Activated naive CD8-positive, alpha-beta T cell treated with anti-CD3 and anti-CD28 coated beads for 36 hours (primary cell): ENCODE data around the gene ANK2. TPM values are rescaled to one million over a fixed set of nuclear protein-coding genes. Genes with fewer than 3 reads are reported as not detected.
"Not testable (repeated sequence)": the region's sequence is repeated elsewhere in the genome, so short reads cannot be mapped to it uniquely, and the experiment has no call there.

Experiments used
- DNase-seq: peaks from one replicate; pipeline ENCODE4 v3.0.0; 2021
- H3K27ac Mint-ChIP-seq: one replicate; pipeline ENCODE4 v1.8.0; 2022; ENCODE audit warnings: mild to moderate bottlenecking, moderate library complexity, mixed read lengths
- H3K27me3 Mint-ChIP-seq: one replicate; pipeline ENCODE4 v1.8.0; 2022; ENCODE audit warnings: mild to moderate bottlenecking, mixed read lengths
- H3K36me3 Mint-ChIP-seq: one replicate; pipeline ENCODE4 v1.8.0; 2021; ENCODE audit warnings: mild to moderate bottlenecking, mixed read lengths
- H3K4me1 Mint-ChIP-seq: one replicate; pipeline ENCODE4 v1.8.0; 2021; ENCODE audit warnings: mixed read lengths
- H3K4me3 Mint-ChIP-seq: one replicate; pipeline ENCODE4 v1.8.0; 2022; ENCODE audit warnings: mild to moderate bottlenecking, moderate library complexity, mixed read lengths
- H3K9me3 Mint-ChIP-seq: one replicate; pipeline ENCODE4 v1.8.0; 2022; ENCODE audit warnings: mixed read lengths
- total RNA-seq, 2 experiments: library from RNA; stranded (reverse); gene quantifications; one replicate each; pipeline ENCODE4 v1.2.3, GENCODE V29; 2021

Gene ANK2
- total RNA-seq, 2 experiments from 2014 or later, result 1.9 to 2.0 TPM

DNA sequence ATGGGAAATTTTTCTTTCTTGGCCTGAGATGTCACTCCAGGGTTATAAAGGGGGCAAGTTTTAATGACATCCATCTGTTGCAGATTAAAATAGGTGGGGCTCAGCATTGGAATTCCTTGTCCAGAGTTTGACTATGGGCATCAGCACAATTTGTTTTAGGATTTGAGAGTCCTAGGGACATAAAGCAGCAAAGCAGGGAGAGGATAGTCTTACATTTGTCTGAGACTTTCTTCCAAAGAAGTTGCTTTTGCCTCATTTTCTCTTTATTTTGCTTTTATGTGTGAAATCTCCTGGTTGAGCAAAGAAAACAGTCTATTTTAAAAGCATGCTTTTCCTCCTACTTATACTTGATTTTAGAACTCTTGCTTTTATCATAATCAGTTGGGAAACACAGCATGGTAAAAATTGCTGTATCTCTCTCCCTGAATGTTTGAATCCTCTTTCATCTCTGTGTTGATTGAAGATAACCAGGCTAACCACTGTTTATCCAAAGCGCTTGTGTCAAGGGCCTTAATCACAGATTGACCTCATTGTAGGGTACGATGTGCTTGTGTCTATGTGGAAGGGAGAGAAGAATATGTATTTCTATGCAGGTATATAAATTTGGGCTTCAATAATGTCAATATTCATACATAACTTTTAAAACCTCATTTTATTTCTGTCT is 121.5 kb downstream of the ANK2 start:
- H3K27me3 Mint-ChIP-seq, result peaks cover 6% of the 10 kb centered on the region
- no peak for DNase-seq
- no peak overlapping the region for H3K27ac Mint-ChIP-seq
- no peaks in the 10 kb centered on the region for H3K9me3 Mint-ChIP-seq
- H3K36me3 Mint-ChIP-seq, result no peaks in the 10 kb centered on the region
- no peaks in the 10 kb centered on the region for H3K4me1 Mint-ChIP-seq
- H3K4me3 Mint-ChIP-seq, result no peak overlapping the region

DNA sequence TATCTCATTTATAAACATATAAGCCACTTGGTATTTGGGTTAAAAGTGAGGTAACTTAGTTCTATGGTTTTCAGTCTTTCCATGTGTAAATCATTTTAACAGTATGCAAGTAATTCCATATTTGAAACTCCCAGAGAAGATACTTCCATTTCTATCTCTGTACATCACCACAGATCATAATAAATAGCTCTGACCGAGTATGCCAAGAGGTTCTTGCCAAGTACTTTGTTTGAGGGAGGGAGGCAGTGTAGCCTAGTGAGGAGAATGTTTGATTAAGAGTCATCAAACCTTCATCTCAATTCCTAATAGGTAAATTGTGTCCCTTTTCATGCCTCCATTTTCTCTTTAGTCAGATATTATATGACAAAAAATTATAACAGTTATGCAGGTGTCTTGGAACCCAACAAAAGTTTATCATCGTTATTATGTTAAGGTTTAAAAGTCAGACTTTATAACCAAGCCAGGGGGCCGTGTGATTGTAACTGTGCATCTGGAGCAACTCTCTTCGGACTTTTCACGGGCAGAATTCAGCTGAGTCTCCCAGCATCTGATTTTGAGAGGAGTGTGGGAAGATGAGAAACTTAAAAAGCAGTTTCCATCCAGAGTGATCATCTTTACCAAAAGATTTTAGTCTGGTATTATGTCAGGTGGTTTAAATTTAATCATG is 123.8 kb downstream of the ANK2 start:
- Mint-ChIP-seq H3K27ac (no peak overlapping the region), H3K4me3 (no peak overlapping the region), H3K36me3 (no peaks in the 10 kb centered on the region)

DNA sequence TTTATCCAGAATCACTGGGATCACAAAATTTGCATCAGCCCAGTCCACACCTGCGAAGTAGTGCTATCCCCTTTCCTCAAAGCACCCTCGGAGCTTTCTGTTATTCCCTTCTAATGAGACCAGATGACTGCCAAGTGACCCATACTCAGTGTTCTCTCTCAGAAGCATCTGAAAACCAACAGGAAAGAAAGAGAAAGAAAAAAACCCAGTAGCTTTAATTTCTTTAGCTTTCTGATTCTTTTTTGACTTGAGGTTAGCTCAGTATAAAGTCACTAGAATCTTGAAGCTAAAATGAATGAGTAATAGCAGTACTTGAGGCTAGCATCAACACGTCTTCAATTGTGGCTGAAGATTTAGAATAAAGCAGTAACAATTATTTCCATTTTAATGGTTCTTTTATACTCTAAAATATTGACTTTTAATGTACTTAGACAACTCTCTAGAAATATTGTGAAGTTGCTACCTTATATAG is 124.4 kb downstream of the ANK2 start:
- DNase-seq, result no peak
- Mint-ChIP-seq H3K9me3 (no peaks in the 10 kb centered on the region), H3K4me1 (no peaks in the 10 kb centered on the region), H3K36me3 (no peaks in the 10 kb centered on the region), H3K27ac (no peak overlapping the region), H3K27me3 (peaks cover 6% of the 10 kb centered on the region), H3K4me3 (no peak overlapping the region)

More for the DNA sequence above, 123.8 kb downstream of the ANK2 start:
- H3K9me3 Mint-ChIP-seq, result no peaks in the 10 kb centered on the region
- peaks cover 6% of the 10 kb centered on the region for H3K27me3 Mint-ChIP-seq
- no peak for DNase-seq
- H3K4me1 Mint-ChIP-seq, result no peaks in the 10 kb centered on the region

DNA sequence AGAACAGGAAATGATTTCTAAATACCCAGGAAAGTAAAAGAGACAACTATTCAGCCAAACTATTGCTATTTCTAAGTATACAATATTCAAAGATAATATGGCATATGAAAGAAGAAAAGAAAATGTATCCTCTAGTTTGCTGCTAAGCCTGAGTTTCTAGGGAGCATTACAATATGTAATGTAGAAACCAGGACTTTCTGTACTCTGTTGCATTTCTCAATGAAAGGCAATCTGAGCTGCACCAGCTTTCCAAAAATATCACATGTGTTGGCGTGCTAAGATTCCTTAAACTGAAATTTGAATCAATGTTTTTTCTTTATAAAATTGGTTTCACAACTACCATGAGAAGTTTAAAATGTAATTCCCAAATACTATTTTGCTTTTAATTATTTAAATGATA is 129.6 kb downstream of the ANK2 start:
- Mint-ChIP-seq H3K9me3 (no peaks in the 10 kb centered on the region), H3K27me3 (no peaks in the 10 kb centered on the region), H3K27ac (no peak overlapping the region), H3K36me3 (no peaks in the 10 kb centered on the region), H3K4me3 (no peak overlapping the region), H3K4me1 (no peaks in the 10 kb centered on the region)
- no peak for DNase-seq

DNA sequence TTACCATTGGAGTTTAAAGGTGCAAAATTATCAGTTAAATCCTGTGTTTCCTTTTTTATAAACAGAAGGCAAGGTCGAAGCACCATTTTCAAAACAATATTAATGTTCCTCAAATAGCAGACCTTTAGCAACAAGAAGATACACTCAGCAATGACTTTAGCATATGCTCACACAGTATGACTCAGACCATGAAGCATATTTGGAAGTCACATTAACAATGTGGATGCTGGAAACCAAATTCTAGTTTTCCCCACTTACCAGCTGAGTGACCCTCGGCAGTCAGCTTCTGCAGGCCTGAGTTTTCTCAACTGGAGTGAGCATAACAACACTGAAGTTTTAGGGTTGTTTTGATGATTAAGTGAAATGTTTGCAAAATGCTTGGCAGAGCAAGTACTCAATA is 130.5 kb downstream of the ANK2 start:
- Mint-ChIP-seq H3K4me3 (no peak overlapping the region), H3K27me3 (no peaks in the 10 kb centered on the region), H3K4me1 (no peaks in the 10 kb centered on the region), H3K36me3 (no peaks in the 10 kb centered on the region), H3K27ac (no peak overlapping the region), H3K9me3 (no peaks in the 10 kb centered on the region)
- DNase-seq, result no peak

DNA sequence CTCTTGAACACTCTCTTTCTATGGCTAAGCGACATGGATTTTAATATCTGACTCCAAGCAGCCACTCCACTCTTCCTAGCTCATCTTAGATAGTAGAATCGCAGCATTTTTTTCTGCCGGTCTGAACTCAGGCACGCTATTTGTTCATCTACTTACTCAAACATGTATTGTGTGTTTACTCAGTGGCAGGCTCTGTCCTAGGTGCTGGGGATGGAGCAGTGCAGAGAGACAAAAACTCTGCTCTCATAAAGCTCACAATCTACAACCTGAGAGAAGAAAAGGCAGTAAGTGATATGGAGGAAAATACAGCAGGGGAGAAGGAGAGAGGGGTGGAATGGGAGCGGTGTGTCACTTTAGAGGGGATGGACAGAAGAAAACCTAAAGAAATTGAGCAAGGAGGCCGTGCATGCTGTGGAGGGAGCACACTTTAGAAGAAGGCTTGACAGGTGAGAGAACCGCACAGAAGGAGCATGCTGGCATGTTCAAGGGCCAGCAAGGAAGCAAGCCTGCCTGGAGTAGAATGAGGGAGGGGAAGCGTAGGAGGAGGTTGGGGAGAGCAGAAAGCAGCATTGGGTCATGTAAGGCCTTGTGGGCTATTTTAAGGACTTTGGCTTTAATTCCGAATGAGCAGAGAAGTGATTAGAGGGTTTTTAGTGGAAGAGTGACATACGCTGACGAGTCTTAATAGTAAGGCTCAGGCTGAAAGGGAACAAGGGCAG is 132.0 kb downstream of the ANK2 start:
- no peak for DNase-seq
- no peaks in the 10 kb centered on the region for H3K27me3 Mint-ChIP-seq

DNA sequence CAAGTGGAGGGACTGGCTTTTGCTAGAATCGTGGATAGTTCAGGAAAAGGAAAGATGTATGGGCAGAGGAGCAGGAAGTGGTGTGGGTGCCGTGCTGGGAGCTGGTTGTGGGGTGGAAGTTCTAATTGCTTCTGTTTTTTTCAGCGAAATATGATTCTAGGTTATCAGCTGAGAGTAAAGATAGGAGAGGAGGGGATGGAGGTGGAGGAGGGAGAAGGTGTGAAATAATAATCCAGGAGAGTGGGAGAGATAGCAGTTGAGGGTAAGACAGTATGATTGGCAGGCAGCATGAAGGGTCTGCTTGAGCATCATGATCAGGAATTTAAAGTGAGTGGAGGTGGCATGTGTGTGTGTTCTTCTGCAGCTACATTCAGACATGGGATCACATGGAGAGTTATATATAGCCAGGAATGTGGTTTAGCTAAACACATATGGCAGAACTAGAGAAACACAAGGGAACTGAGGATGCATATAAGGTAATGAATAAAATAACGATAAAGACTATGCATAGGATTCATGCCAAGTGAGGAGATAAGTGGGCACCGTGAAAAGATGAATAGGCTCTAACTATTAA is 133.7 kb downstream of the ANK2 start:
- Mint-ChIP-seq H3K36me3 (no peaks in the 10 kb centered on the region), H3K27ac (no peak overlapping the region), H3K9me3 (no peaks in the 10 kb centered on the region), H3K4me1 (no peaks in the 10 kb centered on the region), H3K27me3 (no peaks in the 10 kb centered on the region), H3K4me3 (no peak overlapping the region)
- no peak for DNase-seq

More for the DNA sequence above, 132.0 kb downstream of the ANK2 start:
- no peaks in the 10 kb centered on the region for H3K36me3 Mint-ChIP-seq
- H3K9me3 Mint-ChIP-seq, result no peaks in the 10 kb centered on the region
- H3K4me1 Mint-ChIP-seq, result no peaks in the 10 kb centered on the region
- no peak overlapping the region for H3K27ac Mint-ChIP-seq
- no peak overlapping the region for H3K4me3 Mint-ChIP-seq

DNA sequence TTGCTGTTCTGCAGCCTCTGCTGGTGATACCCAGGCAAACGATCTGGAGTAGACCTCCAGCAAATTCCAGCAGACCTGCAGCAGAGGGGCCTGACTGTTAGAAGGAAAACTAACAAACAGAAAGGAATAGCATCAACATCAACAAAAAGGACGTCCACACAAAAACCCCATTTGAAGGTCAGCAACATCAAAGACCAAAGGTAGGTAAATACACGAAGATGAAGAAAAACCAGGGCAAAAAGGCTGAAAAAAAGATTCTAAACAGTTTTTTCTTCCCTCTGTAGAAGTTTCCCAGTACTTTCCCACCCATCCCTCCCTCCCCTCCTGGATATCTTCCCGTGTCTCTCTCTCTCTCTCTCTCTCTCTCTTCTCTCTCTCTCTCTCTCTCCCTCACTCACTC is 136.8 kb downstream of the ANK2 start:
- DNase-seq, H3K27me3 Mint-ChIP-seq, H3K4me3 Mint-ChIP-seq, H3K36me3 Mint-ChIP-seq, H3K9me3 Mint-ChIP-seq, H3K27ac Mint-ChIP-seq, H3K4me1 Mint-ChIP-seq: not testable (repeated sequence)

DNA sequence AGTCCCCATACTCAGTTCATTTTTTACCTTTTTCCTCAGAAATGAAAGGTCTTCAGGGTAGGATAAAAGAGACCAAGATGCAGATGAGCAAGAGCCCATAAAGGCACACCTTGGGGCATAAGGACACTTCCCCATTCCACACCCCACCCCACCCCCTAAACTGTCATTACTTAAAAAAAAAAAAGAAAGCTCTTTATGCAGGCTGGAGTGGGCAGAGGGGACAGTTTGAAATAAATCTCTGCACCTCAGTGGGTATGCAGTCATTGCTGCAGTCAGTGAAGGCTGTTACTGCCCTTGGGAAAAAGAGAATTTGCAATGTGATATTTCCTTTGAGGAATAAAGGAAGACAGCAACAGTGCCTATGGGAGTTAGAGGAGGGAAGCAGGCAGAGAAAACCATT is 137.5 kb downstream of the ANK2 start:
- DNase-seq, result no peak
- Mint-ChIP-seq H3K27ac (no peak overlapping the region), H3K9me3 (no peaks in the 10 kb centered on the region), H3K36me3 (no peaks in the 10 kb centered on the region), H3K4me1 (no peaks in the 10 kb centered on the region), H3K4me3 (no peak overlapping the region), H3K27me3 (no peaks in the 10 kb centered on the region)

DNA sequence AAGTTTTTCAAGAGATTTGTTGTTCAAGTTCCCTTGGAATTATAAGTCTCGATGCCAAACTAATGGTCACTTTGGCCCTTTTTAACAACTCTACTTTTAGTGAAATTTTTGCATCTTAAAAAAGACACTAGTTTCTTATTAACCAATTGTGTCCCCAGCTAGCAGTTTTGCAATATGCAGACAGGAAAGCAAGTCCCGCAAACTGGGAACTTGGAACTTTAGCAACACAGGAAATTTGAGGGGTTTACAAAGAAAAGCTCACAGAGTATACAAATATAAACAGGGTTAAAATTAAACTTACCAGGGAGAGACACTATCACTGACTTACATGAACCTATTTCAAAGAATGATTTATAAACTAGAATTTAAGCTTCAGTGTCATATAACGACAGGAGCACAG is 137.9 kb downstream of the ANK2 start:
- DNase-seq, result no peak

DNA sequence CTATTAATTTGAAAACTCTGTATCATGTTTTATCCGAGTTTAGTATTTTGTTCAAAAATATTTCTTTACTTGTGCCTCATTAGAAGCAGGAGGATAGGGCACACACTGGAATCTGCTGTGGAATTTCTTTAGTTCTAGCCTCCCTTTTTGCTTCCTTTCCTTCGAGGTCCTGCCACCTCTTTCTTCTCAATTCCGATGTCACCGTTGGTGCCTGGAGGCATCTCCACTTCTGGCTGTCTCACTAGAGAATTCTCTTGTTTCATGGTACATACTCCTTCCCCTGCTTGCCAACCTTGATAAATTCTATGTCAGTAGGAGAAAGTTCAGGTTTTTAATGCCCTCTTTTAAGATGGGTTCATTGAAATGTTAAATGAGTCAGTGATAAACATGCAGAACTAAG is 140.1 kb downstream of the ANK2 start:
- no peak overlapping the region for H3K4me3 Mint-ChIP-seq
- no peaks in the 10 kb centered on the region for H3K27me3 Mint-ChIP-seq
- no peaks in the 10 kb centered on the region for H3K36me3 Mint-ChIP-seq
- no peaks in the 10 kb centered on the region for H3K9me3 Mint-ChIP-seq
- no peaks in the 10 kb centered on the region for H3K4me1 Mint-ChIP-seq
- no peak overlapping the region for H3K27ac Mint-ChIP-seq
- DNase-seq, result no peak

More for the DNA sequence above, 137.9 kb downstream of the ANK2 start:
- H3K9me3 Mint-ChIP-seq, result no peaks in the 10 kb centered on the region
- H3K27me3 Mint-ChIP-seq, result no peaks in the 10 kb centered on the region
- H3K4me1 Mint-ChIP-seq, result no peaks in the 10 kb centered on the region
- H3K36me3 Mint-ChIP-seq, result no peaks in the 10 kb centered on the region
- no peak overlapping the region for H3K4me3 Mint-ChIP-seq
- no peak overlapping the region for H3K27ac Mint-ChIP-seq

DNA sequence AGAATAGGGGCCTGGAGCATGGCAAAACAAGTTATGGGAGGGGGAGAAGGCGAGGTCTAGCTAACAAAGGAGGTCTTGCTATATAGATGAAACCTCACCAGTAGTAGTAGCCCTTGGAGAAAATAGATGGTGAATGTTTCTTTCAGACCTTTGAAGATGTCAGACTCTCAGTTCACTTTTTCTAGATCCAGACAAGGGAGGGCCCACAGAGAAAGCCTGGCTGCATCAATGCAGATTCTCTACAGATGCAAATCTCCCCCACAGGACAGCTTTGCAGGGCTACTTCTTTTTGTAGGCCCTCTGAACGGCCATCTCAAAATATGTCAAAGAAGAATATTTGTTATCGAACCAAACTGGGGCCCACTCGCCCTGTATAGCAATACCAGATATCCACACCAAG is 159.7 kb downstream of the ANK2 start:
- no peak overlapping the region for H3K4me3 Mint-ChIP-seq
- DNase-seq, result no peak
- no peaks in the 10 kb centered on the region for H3K9me3 Mint-ChIP-seq
- no peaks in the 10 kb centered on the region for H3K4me1 Mint-ChIP-seq
- no peaks in the 10 kb centered on the region for H3K27me3 Mint-ChIP-seq
- no peaks in the 10 kb centered on the region for H3K36me3 Mint-ChIP-seq
- H3K27ac Mint-ChIP-seq, result no peak overlapping the region

DNA sequence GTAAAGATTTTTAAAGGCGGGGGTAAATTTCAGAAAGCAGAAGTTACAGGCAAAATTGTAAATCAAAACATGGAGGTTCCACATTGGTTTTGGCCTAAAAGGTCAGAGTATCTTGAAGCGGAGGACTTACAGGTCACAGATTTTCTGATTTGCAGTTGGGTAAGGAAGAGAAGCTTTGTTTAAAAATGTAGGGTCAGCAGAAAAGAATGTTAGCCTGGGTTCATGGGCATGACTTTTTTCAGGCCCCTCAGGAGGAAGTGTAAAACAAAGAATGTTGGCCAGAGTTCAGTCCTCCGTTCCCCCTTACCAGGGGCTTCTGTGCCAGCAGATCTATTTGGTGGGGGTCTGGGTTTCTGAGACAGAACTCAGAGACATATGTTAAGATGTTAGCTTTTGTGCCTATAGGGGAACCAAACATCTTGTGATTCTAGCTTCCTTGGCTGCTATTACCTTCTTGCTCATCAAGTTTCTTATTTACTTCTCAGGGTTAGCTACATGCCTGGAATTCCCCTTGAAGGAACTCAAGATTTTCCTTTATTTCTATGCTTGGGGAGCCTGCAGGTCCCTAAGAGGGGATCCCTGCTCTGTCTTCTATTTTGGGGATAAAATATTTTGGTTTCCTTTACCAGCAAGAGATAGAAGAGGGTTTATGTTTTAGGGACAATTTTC is 160.3 kb downstream of the ANK2 start:
- H3K27me3 Mint-ChIP-seq, result no peaks in the 10 kb centered on the region
- DNase-seq, result no peak
- no peaks in the 10 kb centered on the region for H3K4me1 Mint-ChIP-seq
- H3K27ac Mint-ChIP-seq, result no peak overlapping the region
- H3K36me3 Mint-ChIP-seq, result no peaks in the 10 kb centered on the region
- no peak overlapping the region for H3K4me3 Mint-ChIP-seq
- no peaks in the 10 kb centered on the region for H3K9me3 Mint-ChIP-seq

DNA sequence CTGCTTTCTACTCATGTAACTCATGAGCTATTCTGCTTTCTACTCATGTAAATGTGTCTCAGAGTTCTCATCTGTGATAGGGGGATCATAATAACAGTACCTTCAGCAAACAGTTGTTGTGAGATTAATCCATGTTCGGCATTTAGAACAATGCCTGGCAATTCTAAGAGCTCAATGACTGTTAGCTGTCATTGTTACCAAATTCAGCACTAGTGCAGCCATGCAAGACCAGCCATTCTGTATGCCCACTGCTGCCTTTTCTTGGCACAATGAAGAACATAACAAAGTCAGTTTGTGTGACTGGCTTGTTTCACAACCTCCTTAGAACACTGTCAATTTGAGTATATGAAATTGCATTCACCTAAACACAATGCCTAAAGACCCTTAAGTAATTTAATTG is 163.2 kb downstream of the ANK2 start:
- no peak for DNase-seq
- no peaks in the 10 kb centered on the region for H3K9me3 Mint-ChIP-seq
- H3K27ac Mint-ChIP-seq, result no peak overlapping the region
- H3K4me1 Mint-ChIP-seq, result no peaks in the 10 kb centered on the region
- no peaks in the 10 kb centered on the region for H3K36me3 Mint-ChIP-seq
- no peak overlapping the region for H3K4me3 Mint-ChIP-seq
- H3K27me3 Mint-ChIP-seq, result no peaks in the 10 kb centered on the region

DNA sequence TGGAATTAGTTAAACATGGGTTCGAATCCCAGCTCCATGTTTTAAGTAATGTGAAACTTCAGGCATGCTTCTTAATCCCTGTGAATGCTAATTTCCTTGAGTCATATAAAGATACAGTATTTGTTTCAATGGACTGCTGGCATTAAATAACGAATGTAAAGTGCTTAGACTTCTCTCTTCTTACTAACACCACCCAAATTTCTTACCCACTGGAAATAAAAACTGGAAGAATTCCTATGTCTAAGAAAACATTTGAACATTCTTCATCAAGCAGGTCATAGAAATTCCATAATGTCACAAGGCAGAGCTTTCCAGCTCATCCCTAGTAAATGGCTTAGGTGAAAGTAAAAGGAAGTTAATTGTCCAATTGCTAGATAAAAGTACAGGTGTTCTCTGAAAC is 172.5 kb downstream of the ANK2 start:
- H3K27me3 Mint-ChIP-seq, result no peaks in the 10 kb centered on the region
- H3K9me3 Mint-ChIP-seq, result no peaks in the 10 kb centered on the region
- H3K4me1 Mint-ChIP-seq, result no peaks in the 10 kb centered on the region
- no peaks in the 10 kb centered on the region for H3K36me3 Mint-ChIP-seq
- no peak for DNase-seq
- H3K27ac Mint-ChIP-seq, result no peak overlapping the region
- H3K4me3 Mint-ChIP-seq, result no peak overlapping the region
